ENCODE measurements around the gene POLR2A. TPM values are rescaled to one million over a fixed set of nuclear protein-coding genes. Genes with fewer than 3 reads are reported as not detected.

Gene POLR2A
- total RNA-seq, 2 donors from 2014 or later, result 73.5 to 137 TPM

- DNase-seq, result no peak
- Histone ChIP-seq H3K4me1 (peaks cover 21% of the 10 kb centered on the region), H3K9ac (ENCODE audit: low read depth in 2 of 2, low read length in 2 of 2) (peak overlapping the region; percentile 85 to 99), H3K4me3 (peak overlapping the region; percentile 50), H3K36me3 (no peaks in the 10 kb centered on the region), H3K27me3 (no peaks in the 10 kb centered on the region), H3K9me3 (no peaks in the 10 kb centered on the region), H3K27ac (peak overlapping the region; percentile 93)
- intact Hi-C loops (cut with DNase I), result loop anchor here (2.0 kb wide), 1 partner anchor 48 kb away; no protein-coding TSS in a partner anchor
- TF ChIP-seq, protein P1, sequence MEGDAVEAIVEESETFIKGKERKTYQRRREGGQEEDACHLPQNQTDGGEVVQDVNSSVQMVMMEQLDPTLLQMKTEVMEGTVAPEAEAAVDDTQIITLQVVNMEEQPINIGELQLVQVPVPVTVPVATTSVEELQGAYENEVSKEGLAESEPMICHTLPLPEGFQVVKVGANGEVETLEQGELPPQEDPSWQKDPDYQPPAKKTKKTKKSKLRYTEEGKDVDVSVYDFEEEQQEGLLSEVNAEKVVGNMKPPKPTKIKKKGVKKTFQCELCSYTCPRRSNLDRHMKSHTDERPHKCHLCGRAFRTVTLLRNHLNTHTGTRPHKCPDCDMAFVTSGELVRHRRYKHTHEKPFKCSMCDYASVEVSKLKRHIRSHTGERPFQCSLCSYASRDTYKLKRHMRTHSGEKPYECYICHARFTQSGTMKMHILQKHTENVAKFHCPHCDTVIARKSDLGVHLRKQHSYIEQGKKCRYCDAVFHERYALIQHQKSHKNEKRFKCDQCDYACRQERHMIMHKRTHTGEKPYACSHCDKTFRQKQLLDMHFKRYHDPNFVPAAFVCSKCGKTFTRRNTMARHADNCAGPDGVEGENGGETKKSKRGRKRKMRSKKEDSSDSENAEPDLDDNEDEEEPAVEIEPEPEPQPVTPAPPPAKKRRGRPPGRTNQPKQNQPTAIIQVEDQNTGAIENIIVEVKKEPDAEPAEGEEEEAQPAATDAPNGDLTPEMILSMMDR (IDR thresholded peaks at IDR 0.05), result no peak
These were observed 782 bp downstream of the POLR2A start for GRCh38 chr17:7484919-7485377.

DNA sequence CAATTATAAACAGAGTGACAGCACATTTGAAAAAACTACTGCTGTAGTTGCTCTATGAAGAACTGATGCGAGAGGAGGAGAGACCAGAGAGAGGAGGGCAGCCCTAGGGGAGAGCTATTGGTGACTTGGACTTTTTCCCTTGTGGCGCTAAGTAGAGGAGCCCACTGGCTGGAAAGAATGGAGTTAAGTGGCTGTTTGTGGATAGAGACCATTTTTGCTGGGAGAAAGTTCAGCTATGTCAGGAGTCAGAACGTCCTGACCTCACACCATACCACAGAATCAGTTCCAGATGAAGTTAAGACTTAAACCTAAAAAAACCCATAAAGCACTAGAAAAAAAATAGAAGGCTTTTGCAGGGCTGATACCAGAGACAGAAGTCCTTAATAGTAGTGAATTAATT is 2.0 kb downstream of the POLR2A start:
- Histone ChIP-seq H3K36me3 (no peaks in the 10 kb centered on the region), H3K27ac (peak overlapping the region; percentile 93), H3K27me3 (no peaks in the 10 kb centered on the region), H3K4me1 (peaks cover 18% of the 10 kb centered on the region), H3K4me3 (peak overlapping the region; percentile 50), H3K9ac (ENCODE audit: low read depth in 2 of 2, low read length in 2 of 2) (peak overlapping the region in 1 of 2 donors; percentile 65), H3K9me3 (no peaks in the 10 kb centered on the region)
- intact Hi-C loops (cut with DNase I), result no loop called here
- TF ChIP-seq, protein P1 (IDR thresholded peaks at IDR 0.05), result no peak
- DNase-seq, result no peak

DNA sequence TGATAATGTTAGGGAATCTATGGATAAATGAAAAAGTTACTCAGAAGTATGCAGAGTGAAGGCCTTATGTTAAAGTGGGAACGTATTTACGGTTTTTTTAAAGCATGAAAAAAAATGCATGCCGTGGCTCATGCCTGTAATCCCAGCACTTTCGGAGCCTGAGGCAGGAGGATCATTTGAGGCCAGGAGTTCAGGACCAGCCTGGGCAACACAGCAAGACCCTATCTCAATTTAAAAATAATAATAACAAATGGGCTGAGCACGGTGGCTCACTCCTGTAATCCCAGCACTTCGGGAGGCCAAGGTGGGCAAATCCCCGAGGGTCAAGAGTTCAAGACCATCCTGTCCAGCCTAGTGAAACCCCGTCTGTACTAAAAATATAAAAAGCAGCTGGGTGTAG is 6.0 kb downstream of the POLR2A start:
- DNase-seq, result no peak
- Histone ChIP-seq H3K9me3 (no peaks in the 10 kb centered on the region), H3K9ac (ENCODE audit: low read depth in 2 of 2, low read length in 2 of 2) (no peak overlapping the region), H3K36me3 (no peaks in the 10 kb centered on the region), H3K4me1 (peaks cover 18% of the 10 kb centered on the region), H3K27ac (no peak overlapping the region), H3K27me3 (no peaks in the 10 kb centered on the region), H3K4me3 (no peak overlapping the region)
- intact Hi-C loops (cut with DNase I), result no loop called here
- TF ChIP-seq, protein P1 (IDR thresholded peaks at IDR 0.05), result no peak

GRCh38 chr17:7491583-7491982 is 7.4 kb downstream of the POLR2A start:
- H3K4me1 ChIP-seq, result peaks cover 11% of the 10 kb centered on the region
- H3K36me3 ChIP-seq, result peaks cover 4% of the 10 kb centered on the region
- H3K9me3 ChIP-seq, result no peaks in the 10 kb centered on the region
- DNase-seq, result no peak
- no peak overlapping the region for H3K9ac ChIP-seq (ENCODE audit: low read depth in 2 of 2, low read length in 2 of 2)
- H3K4me3 ChIP-seq, result no peak overlapping the region
- peak overlapping the region; percentile 24 for H3K27ac ChIP-seq
- TF ChIP-seq, protein P1 (IDR thresholded peaks at IDR 0.05), result no peak
- no peaks in the 10 kb centered on the region for H3K27me3 ChIP-seq
- intact Hi-C loops (cut with DNase I), result no loop called here

DNA sequence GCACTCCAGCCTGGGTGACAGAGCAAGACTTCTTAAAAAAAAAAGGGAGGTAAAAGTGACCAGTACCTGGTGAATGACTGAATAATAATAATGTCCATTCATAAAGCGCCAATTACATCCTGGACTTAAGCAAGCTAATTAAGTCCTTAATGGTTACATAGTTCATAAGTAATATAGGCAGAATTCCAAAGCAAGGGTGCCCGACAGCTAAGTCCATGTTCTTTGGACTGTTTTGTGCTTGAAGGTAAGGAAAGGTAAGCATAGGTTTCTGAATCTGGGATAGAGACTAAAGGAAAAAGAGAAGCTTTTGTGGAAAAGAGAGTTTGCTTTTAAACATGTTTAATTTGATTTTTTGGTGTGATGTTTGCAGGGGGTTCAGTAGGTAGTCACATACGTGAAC is 9.8 kb downstream of the POLR2A start:
- no peaks in the 10 kb centered on the region for H3K27me3 ChIP-seq
- TF ChIP-seq, protein P1 (IDR thresholded peaks at IDR 0.05), result no peak
- peaks cover 17% of the 10 kb centered on the region for H3K36me3 ChIP-seq
- no peak overlapping the region for H3K9ac ChIP-seq (ENCODE audit: low read depth in 2 of 2, low read length in 2 of 2)
- no peak overlapping the region for H3K27ac ChIP-seq
- DNase-seq, result no peak
- H3K4me3 ChIP-seq, result no peak overlapping the region
- H3K4me1 ChIP-seq, result no peaks in the 10 kb centered on the region
- intact Hi-C loops (cut with DNase I), result no loop called here
- H3K9me3 ChIP-seq, result no peaks in the 10 kb centered on the region

Data from colonic mucosa (tissue), 4 donors.